Brain microvascular endothelial cell (primary cell): Measurements from ENCODE around the gene HSH2D.

Experiments used
- DNase-seq: peaks from one replicate; pipeline ENCODE4 v3.0.0-alpha.2; 2020
- H3K27ac ChIP-seq: fragments of 250-450 bp; sonication (Bioruptor Pico); 2 replicates; pipeline ENCODE4 v1.5.1; 2020; ENCODE audit warnings: mild to moderate bottlenecking, moderate library complexity
- H3K27me3 ChIP-seq: fragments of 250-450 bp; sonication (Bioruptor Pico); replicated peaks from 2 replicates; pipeline ENCODE4 v1.5.1; 2020; ENCODE audit warnings: mild to moderate bottlenecking
- H3K36me3 ChIP-seq: fragments of 250-450 bp; sonication (Bioruptor Pico); replicated peaks from 2 replicates; pipeline ENCODE4 v1.5.1; 2020; ENCODE audit warnings: mild to moderate bottlenecking
- H3K4me3 ChIP-seq: 2 replicates; pipeline ENCODE4 v1.5.1; 2011; ENCODE audit warnings: low read depth, mild to moderate bottlenecking, control low read depth, low read length, moderate library complexity
- CTCF ChIP-seq: IDR thresholded peaks from 2 replicates; pipeline ENCODE4 v1.5.1; 2011; ENCODE audit warnings: low read depth, mild to moderate bottlenecking, moderate library complexity, low read length, control low read depth, inconsistent platforms; ENCODE audit errors: missing control alignments
- in situ Hi-C: cut with HindIII; loops from 2 replicates; pipeline ENCODE4 v1.10.0; 2017; ENCODE audit warnings: low sequenced_read_pairs, low pct_ligation_motif_present

The HSH2D gene

GRCh38 chr19:16134510-16134909 is 9.0 kb upstream of the HSH2D start:
- Histone ChIP-seq H3K27me3 (no peaks in the 10 kb centered on the region), H3K4me3 (no peak overlapping the region), H3K36me3 (peaks cover 32% of the 10 kb centered on the region), H3K27ac (no peak overlapping the region)
- no peak for DNase-seq
- TF ChIP-seq CTCF, result no peak
- in situ Hi-C loops, result no loop called here

GRCh38 chr19:16135430-16136127 is 7.9 kb upstream of the HSH2D start:
- H3K4me3 ChIP-seq, result no peak overlapping the region
- H3K27me3 ChIP-seq, result no peaks in the 10 kb centered on the region
- no peak for DNase-seq
- no peak overlapping the region for H3K27ac ChIP-seq
- in situ Hi-C loops, result no loop called here
- peaks cover 23% of the 10 kb centered on the region for H3K36me3 ChIP-seq
- no peak for TF ChIP-seq CTCF

GRCh38 chr19:16136185-16136999 is 7.1 kb upstream of the HSH2D start:
- DNase-seq, result no peak
- H3K4me3 ChIP-seq, result no peak overlapping the region
- peaks cover 23% of the 10 kb centered on the region for H3K36me3 ChIP-seq
- in situ Hi-C loops, result no loop called here
- no peak for TF ChIP-seq CTCF
- no peaks in the 10 kb centered on the region for H3K27me3 ChIP-seq
- no peak overlapping the region for H3K27ac ChIP-seq

GRCh38 chr19:16139752-16140151 is 3.7 kb upstream of the HSH2D start:
- H3K27ac ChIP-seq, result no peak overlapping the region
- TF ChIP-seq CTCF, result no peak
- H3K36me3 ChIP-seq, result no peaks in the 10 kb centered on the region
- no peaks in the 10 kb centered on the region for H3K27me3 ChIP-seq
- DNase-seq, result no peak
- no peak overlapping the region for H3K4me3 ChIP-seq
- in situ Hi-C loops, result no loop called here

- no peak for DNase-seq
- H3K36me3 ChIP-seq, result no peaks in the 10 kb centered on the region
- no peaks in the 10 kb centered on the region for H3K27me3 ChIP-seq
- in situ Hi-C loops, result no loop called here
- no peak overlapping the region for H3K4me3 ChIP-seq
- no peak overlapping the region for H3K27ac ChIP-seq
- no peak for TF ChIP-seq CTCF
Measured at GRCh38 chr19:16141043-16141442, 2.4 kb upstream of the HSH2D start.
